Measurements from ENCODE around the gene KIAA1217.

KIAA1217 gene

DNA sequence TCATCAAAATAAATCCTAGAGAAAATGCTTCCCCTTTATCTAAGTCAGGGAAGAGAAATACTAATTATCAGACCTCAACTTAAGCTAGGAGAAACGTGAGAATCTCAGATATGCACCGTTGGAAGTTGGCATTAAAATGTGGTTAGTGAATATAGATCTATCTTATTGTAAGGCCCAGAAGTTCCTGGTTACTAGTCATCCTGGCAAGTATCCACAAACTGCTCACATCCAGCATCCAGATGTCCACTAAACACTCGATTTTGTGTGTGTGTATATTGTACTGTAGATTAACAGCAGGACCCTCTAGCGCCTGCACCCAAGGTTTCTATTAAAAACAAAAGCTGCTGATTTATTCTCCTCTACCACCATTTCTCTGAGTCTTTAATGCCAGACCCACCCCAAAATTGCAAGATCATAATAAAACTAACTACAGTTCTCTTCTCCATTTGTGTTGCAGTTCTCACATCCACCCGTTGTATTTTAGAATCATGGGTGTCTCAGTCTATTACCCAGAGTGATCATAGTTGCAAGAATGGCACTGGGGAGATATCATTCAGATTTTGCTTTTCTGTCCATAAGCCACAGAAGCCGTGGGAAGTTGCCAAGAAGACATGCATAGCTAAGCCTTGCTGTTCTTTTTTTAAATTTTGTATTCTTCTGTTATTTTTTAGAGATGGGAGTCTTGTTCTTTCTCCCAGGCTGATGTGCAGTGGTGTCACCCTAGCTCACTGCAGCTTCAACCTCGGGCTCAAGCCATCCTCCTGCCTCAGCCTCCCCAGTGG is 165.4 kb downstream of the KIAA1217 start:
- DNase-seq, result peak; percentile 51 to 73

GRCh38 chr10:24375510-24375909 is 166.6 kb downstream of the KIAA1217 start:
- no peak for DNase-seq

DNA sequence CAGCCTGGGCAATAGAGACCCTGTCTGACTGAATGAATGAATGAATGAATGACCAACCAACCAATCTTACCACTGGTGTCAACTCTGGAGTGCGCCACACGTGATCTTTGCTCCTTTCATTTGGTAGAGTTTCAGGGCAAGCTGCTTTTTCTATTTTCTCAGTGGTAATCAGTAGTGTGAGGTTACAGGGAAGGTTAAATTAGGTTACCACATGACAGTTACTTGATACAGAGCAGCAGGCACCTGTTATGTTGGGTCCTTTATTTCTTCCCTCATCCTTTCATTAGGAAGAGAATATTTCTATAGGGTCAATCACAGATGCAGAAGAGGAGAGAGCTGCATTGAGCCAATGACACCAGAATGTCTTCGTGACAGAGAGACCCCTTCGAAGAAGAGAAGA is 167.8 kb downstream of the KIAA1217 start:
- DNase-seq, result no peak

DNA sequence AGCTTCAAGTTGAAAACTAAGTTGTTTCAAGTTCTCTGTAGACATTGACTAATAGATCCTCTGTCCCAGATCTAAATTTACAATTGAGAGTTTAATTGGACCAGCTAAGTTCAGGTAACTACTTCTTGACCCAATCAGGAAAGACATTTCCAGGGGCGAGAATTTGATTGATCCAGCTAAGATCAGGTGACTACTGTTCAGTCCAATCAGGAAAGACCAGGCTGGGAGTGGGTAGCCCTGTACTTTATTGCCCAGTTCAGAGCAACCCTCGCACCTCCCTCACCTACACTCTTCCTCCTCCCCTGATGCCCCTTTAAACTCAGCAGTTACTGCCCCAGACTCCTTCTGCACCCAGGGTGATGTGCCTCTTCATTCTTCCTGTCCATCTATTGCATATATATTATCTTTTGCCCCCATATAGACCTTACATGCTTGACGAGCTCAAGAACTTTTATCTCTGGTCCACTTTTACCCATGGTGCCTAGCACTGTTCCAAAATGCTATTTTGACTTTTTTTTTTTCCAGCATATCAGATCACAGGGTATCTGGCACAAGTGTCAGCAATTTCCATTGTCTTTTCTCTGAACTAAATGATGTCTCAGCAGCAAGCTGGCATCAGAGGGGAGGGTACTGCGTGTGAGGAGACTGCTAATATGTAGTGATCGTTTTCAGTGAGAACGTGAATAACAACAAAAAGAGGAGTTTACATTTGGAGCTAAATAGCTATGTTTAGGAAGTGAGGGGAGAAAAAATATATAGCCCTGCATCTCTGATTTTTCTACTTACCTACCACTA is 169.4 kb downstream of the KIAA1217 start:
- no peak for DNase-seq

DNA sequence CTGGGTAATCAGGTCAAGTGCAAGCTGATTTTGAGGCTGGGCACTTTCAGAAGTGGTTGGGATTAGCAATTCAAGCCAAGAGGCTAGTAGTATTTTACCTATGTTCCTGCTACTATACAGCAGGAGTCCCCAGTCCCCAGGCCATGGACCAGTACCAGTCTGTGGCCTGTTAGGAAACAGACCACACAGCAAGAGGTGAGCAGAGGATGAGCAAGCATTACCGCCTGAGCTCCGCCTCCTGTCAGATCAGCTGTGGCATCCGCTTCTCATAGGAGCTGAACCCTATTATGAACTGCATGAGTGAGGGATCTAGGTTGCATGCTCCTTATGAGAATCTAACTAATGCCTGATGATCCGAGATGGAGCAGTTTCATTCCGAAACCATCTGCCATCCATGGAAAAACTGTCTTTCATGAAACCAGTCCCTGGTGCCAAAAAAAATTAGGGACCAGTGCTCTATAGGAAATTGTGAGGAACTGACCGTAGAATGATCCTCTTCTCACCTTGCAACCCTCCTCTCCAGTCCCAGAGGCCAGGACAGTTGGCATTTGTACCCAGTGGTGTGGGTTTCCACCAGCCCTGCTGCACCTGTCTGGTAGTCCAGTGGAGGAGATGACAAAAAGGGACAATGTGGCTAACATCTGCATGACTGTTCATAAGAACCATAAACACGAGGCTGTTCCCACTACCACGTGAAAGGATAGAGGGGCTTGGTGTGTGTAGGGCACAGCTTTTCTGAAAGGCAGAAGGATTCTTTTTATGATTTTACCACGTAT is 172.5 kb downstream of the KIAA1217 start:
- DNase-seq, result peak in 1 of 2 experiments; percentile 47

- DNase-seq, result peak; percentile 74 to 76
These were observed 173.1 kb downstream of the KIAA1217 start for GRCh38 chr10:24382045-24382444.

DNA sequence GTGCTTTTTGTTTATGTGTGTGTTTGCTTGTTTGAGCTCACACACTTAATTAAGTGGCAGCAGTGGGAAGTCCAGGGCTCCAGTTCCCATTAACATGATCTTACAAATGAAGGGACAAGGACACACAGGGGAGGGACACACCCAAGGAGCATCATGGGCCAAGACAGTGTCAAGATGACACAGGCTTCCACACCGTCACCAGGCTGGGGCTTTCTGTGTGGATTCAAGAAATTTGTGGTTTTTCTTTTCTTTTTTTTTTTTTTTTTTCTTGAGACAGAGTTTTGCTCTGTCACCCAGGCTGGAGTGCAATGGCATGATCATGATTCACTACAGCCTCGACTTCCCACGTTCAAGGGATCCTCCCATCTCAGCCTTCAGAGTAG is 173.6 kb downstream of the KIAA1217 start:
- no peak for DNase-seq

DNA sequence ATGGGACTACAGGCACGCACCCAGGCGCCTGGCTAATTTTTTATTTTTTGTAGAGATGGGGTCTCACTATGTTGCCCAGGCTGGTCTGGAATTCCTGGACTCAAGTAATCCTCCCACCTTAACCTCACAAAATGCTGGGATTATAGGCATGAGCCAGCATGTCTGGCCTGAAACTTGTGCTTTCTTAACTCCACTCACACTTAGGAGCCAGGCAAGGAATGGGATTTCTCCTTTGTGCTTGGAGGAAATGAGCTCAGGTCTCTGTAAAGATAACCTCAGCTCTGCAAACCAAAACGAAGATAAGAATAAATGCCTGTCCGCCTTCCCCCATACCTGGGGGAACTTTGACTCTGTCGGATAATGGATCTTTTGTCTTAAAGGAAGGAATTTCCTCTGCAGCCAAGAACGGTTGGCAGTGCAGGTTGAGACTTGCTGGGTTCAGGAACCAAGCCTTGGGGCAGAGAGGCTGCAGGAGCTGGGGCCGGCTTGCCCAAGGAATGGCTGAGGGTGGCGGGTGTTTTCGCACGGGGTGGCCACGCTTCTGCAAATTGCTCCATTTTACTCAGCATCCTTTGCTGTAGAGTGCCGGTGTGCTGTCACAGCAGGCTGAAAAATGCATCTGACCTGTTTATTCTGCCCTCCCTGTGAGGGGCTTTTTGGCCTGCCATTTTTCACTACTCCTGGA is 174.2 kb downstream of the KIAA1217 start:
- peak; percentile 58 to 60 for DNase-seq

DNA sequence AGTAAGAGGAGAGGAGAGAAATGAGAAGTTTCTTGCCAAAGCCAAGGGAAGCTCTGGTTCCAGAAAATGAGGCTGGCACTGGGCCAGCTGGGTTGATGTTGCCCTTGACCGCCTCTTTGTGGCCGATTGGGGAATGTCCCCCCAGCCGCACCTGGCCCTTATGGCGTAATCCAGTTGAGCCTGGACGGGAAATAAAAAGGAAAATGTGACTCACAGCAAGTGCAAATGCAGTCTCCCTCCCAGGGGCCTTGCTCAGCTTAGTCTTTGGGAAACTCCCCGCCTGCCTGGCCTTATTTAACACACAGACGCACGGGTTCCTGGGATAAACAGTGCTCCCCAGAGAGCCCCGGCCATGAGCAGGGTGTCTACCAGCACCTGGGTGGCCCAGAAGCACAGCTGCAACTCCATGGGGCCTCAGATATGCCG is 174.8 kb downstream of the KIAA1217 start:
- peak; percentile 76 to 91 for DNase-seq

GRCh38 chr10:24384954-24385353 is 176.0 kb downstream of the KIAA1217 start:
- no peak for DNase-seq

- no peak for DNase-seq
These were observed 176.8 kb downstream of the KIAA1217 start for GRCh38 chr10:24385776-24386175.

- no peak for DNase-seq
These were observed 181.3 kb downstream of the KIAA1217 start for GRCh38 chr10:24390146-24390700.

GRCh38 chr10:24390746-24391145 is 181.8 kb downstream of the KIAA1217 start:
- no peak for DNase-seq

- no peak for DNase-seq
These were observed 184.3 kb downstream of the KIAA1217 start for GRCh38 chr10:24393201-24393600.

- DNase-seq, result no peak
These were observed 185.7 kb downstream of the KIAA1217 start for GRCh38 chr10:24394461-24395190.

DNA sequence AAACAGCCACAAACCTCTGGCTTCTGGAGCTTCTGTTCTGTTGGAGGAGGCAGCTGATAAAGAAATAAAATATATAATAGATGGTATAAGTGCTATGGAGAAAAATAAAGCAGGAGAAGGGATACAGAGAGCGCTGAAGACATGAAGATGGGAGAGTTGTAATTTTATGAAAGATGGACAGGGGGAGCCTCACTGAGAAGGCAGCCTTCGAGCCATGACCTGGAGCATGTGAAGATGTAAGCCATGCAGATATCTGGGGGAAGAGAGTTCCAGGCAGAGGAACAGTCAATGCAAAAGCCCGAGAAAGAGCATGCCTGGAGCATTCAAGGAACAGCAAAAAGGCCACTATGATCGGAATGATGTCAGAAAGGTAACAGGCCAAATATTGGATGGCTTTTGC is 187.5 kb downstream of the KIAA1217 start:
- DNase-seq, result peak in 1 of 2 experiments; percentile 2

DNA sequence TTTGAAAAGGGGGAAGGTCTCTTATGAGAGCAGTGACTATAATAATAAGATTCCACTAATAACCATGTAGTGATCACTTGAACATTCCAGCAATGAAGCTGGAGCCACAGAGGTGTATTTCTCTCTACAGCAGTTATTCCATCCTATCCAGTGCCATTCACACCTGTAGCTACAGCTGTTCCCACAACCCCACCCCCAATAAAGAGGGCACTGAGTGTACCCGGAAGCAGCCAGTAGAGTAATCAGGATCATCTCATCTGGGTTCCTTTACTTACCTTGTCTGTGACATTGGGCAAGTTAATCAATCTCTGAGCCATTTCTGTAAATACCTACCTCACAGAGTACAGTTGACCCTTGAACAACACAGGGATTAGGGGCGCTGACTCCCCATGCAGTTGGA is 188.7 kb downstream of the KIAA1217 start:
- DNase-seq, result no peak

DNA sequence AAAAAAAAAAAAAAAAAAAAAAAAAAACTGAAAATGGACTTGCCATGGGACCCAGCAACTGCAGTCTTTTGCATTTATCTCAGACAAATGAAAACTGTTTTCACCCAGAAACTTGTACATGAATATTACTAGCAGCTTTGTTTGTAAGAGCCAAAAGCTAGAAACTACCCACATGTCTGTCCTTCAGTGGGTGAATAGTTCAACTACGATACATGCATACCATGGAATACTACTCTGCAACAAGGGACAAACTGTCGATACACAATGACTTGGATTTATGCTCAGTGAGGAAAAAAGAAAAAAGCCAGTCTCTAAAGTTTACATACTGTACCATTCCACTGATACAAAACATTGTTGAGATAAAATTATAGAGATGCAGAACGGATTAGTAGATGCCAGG is 195.6 kb downstream of the KIAA1217 start:
- DNase-seq, result no peak

DNA sequence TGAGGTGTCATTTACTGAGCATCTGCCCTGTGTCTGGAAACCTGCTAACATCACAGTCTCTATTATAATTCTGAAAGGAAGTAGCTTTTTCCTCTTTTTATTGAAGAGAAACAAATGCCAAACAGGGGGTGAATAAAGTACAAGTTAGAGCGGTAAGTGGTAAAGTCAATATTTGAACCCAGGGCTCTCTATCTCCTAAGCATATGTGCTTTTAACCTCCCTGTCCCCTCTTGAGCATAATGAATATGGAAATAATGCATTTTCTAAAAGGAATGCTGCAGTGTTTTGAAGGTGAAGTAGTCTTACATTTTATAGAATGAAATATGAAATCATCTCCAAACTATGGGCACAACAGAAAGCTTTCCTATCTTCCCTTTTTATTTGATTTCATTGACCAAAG is 196.7 kb downstream of the KIAA1217 start:
- no peak for DNase-seq

- no peak for DNase-seq
These were observed 198.0 kb downstream of the KIAA1217 start for GRCh38 chr10:24406809-24407483.

DNA sequence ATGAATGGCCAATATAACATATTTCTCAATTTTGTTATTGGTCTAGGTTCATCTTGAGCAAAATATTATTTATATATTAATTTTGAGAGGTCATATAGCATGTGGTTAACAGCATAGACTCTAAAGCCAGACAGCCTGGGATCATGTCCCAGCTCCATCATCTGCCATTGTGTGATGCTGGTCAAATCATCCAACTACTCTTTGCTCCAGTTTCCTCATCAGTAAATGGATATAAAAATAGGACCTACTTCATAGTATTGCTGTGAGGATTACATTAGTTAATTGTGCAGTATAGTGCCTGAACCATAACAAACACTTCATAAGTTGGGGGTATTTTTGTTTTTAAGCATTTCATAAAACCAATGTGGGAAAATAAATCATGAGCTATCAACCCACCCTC is 199.0 kb downstream of the KIAA1217 start:
- no peak for DNase-seq

Data from NCI-H526 (cell line).